Fibroblast of villous mesenchyme (primary cell): ENCODE results near the gene COMT. TPM values are rescaled to one million over a fixed set of nuclear protein-coding genes. Genes with fewer than 3 reads are reported as not detected.

Source experiments
- DNase-seq: peaks from one replicate; pipeline ENCODE4 v3.0.0-alpha.2; 2010; ENCODE audit warnings: low read depth
- H3K4me3 ChIP-seq: 2 replicates; pipeline ENCODE4 v1.5.1; 2011; ENCODE audit warnings: low read depth, mild to moderate bottlenecking, low read length
- CTCF ChIP-seq: IDR thresholded peaks from 2 replicates; pipeline ENCODE4 v1.5.1; 2012; ENCODE audit warnings: low read depth, mild to moderate bottlenecking, low read length; ENCODE audit not compliant: insufficient read depth
- total RNA-seq: library from RNA; depleted of rRNA; stranded (reverse); fragments of >200 nt; gene quantifications from 2 replicates; pipeline ENCODE4 v1.2.3, GENCODE V29; 2012

The COMT gene
- total RNA-seq, 1 donor, result 173 TPM

GRCh38 chr22:19981961-19982920 lies 40.7 kb downstream of the COMT start:
- no peak overlapping the region for H3K4me3 ChIP-seq
- no peak for TF ChIP-seq CTCF
- DNase-seq, result no peak

GRCh38 chr22:19982991-19983578 lies 41.5 kb downstream of the COMT start:
- TF ChIP-seq CTCF, result no peak
- H3K4me3 ChIP-seq, result no peak overlapping the region
- DNase-seq, result no peak

- DNase-seq, result no peak
- no peak for TF ChIP-seq CTCF
- H3K4me3 ChIP-seq, result no peak overlapping the region
Measured at GRCh38 chr22:19983741-19984140, 42.2 kb downstream of the COMT start.

- TF ChIP-seq CTCF, result no peak
- DNase-seq, result peak; percentile 47
- no peak overlapping the region for H3K4me3 ChIP-seq
Measured at GRCh38 chr22:19984201-19984753, 42.7 kb downstream of the COMT start.

GRCh38 chr22:19984851-19985811 lies 43.6 kb downstream of the COMT start:
- TF ChIP-seq CTCF, result no peak
- no peak for DNase-seq
- no peak overlapping the region for H3K4me3 ChIP-seq

GRCh38 chr22:19986011-19986409 lies 44.4 kb downstream of the COMT start:
- TF ChIP-seq CTCF, result no peak

More at GRCh38 chr22:19986011-19986409, 44.4 kb downstream of the COMT start:
- peak overlapping the region; percentile 60 for H3K4me3 ChIP-seq
- no peak for DNase-seq
